ENCODE results near the gene RC3H2. TPM values are rescaled to one million over a fixed set of nuclear protein-coding genes. Genes with fewer than 3 reads are reported as not detected.

RC3H2 gene
- total RNA-seq, 4 donors from 2014 or later: 38.4 to 68.2 (median 41.9) TPM

- peak overlapping the region in 2 of 4 donors; percentile 8 to 36 for H3K27ac ChIP-seq
Observed at GRCh38 chr9:122949696-122950095, 44.5 kb upstream of the RC3H2 start.

GRCh38 chr9:122948313-122948712, 43.2 kb upstream of the RC3H2 start:
- Histone ChIP-seq H3K27ac (peak overlapping the region in 2 of 4 donors; percentile 59 to 61), H3K4me3 (peak overlapping the region in 1 of 4 donors; percentile 5), H3K9me3 (no peaks in the 10 kb centered on the region), H3K27me3 (no peaks in the 10 kb centered on the region), H3K36me3 (no peaks in the 10 kb centered on the region), H3K4me1 (peaks cover 0 to 86% (median 21%) of the 10 kb centered on the region in 4 donors)
- no peak for DNase-seq (ENCODE audit: low spot score in 2 of 2)
- WGBS, 2 donors: 65 to 66% methylated on average over 3 of the region's 3 CpGs
- TF ChIP-seq EP300 (IDR thresholded peaks at IDR 0.05) (no peak), POLR2A (IDR thresholded peaks at IDR 0.05) (no peak), CTCF (IDR thresholded peaks at IDR 0.05) (no peak)

More at GRCh38 chr9:122949696-122950095, 44.5 kb upstream of the RC3H2 start:
- Histone ChIP-seq H3K27me3 (no peaks in the 10 kb centered on the region), H3K4me3 (no peak overlapping the region), H3K9me3 (no peaks in the 10 kb centered on the region), H3K36me3 (no peaks in the 10 kb centered on the region), H3K4me1 (peaks cover 0 to 95% (median 28%) of the 10 kb centered on the region in 4 donors)
- WGBS, 2 donors: 44 to 61% methylated on average over 1 of the region's 1 CpG
- DNase-seq (ENCODE audit: low spot score in 2 of 2): no peak
- no peak for TF ChIP-seq POLR2A (IDR thresholded peaks at IDR 0.05)
- no peak for TF ChIP-seq CTCF (IDR thresholded peaks at IDR 0.05)
- TF ChIP-seq EP300 (IDR thresholded peaks at IDR 0.05): no peak

GRCh38 chr9:122946461-122947005, 41.4 kb upstream of the RC3H2 start:
- Histone ChIP-seq H3K27ac (peak overlapping the region in 2 of 4 donors; percentile 58 to 61), H3K4me3 (no peak overlapping the region), H3K36me3 (no peaks in the 10 kb centered on the region), H3K27me3 (no peaks in the 10 kb centered on the region), H3K9me3 (no peaks in the 10 kb centered on the region), H3K4me1 (peaks cover 0 to 89% (median 29%) of the 10 kb centered on the region in 4 donors)
- 38 to 41% methylated on average over 1 of the region's 1 CpG for WGBS, 2 donors
- TF ChIP-seq EP300 (IDR thresholded peaks at IDR 0.05) (no peak), POLR2A (IDR thresholded peaks at IDR 0.05) (no peak), CTCF (IDR thresholded peaks at IDR 0.05) (no peak)
- DNase-seq (ENCODE audit: low spot score in 2 of 2): no peak

- no peak for TF ChIP-seq CTCF (IDR thresholded peaks at IDR 0.05)
- TF ChIP-seq POLR2A (IDR thresholded peaks at IDR 0.05): no peak
- TF ChIP-seq EP300 (IDR thresholded peaks at IDR 0.05): no peak
- Histone ChIP-seq H3K4me3 (no peak overlapping the region), H3K27me3 (no peaks in the 10 kb centered on the region), H3K9me3 (no peaks in the 10 kb centered on the region), H3K4me1 (peaks cover 0 to 83% (median 30%) of the 10 kb centered on the region in 4 donors), H3K27ac (peak overlapping the region in 1 of 4 donors; percentile 29), H3K36me3 (no peaks in the 10 kb centered on the region)
- 49 to 55% methylated on average over 4 of the region's 4 CpGs for WGBS, 2 donors
- DNase-seq (ENCODE audit: low spot score in 2 of 2): no peak
Observed at GRCh38 chr9:122944960-122945888, 40.1 kb upstream of the RC3H2 start.

All from tibial nerve (tissue), 4 donors.